Measurements from ENCODE around the gene DGAT2. TPM values are rescaled to one million over a fixed set of nuclear protein-coding genes. Genes with fewer than 3 reads are reported as not detected.
"Not testable (repeated sequence)": the region's sequence is repeated elsewhere in the genome, so short reads cannot be mapped to it uniquely, and the experiment has no call there.

Gene DGAT2
- polyA plus RNA-seq, 1 donor (not counting 4 experiments of a cell fraction or from before 2014, with no cell fraction given), result 1.8 TPM

GRCh38 chr11:75754933-75755332 is 13.6 kb upstream of the DGAT2 start:
- dilution Hi-C loops (cut with MboI; ENCODE audit: extremely low pct_ligation_motif_present, low sequenced_read_pairs); H3K9ac ChIP-seq (ENCODE audit: control insufficient read depth, extremely low read depth, insufficient read depth, low read length); H2AFZ ChIP-seq (ENCODE audit: control insufficient read depth, low read length); H3K4me1 ChIP-seq (ENCODE audit: control insufficient read depth, extremely low read depth, insufficient read depth, low read length); H3K27ac ChIP-seq (ENCODE audit: control insufficient read depth, insufficient read depth, low read length); H3K9me3 ChIP-seq (ENCODE audit: control insufficient read depth, low read depth, low read length); H3K4me3 ChIP-seq (ENCODE audit: control insufficient read depth in 2 of 3, extremely low read depth in 1 of 3, insufficient read depth in 2 of 3, low read depth in 1 of 3, low read length in 3 of 3); H3K9me1 ChIP-seq (ENCODE audit: control insufficient read depth, extremely low read depth, insufficient read depth, low read length); H3K79me2 ChIP-seq (ENCODE audit: control insufficient read depth, insufficient read depth, low read length); DNase-seq (ENCODE audit: low read depth, low spot score); H4K20me1 ChIP-seq (ENCODE audit: control insufficient read depth, extremely low read depth, insufficient read depth, low read length); FAIRE-seq; H3K36me3 ChIP-seq (ENCODE audit: control insufficient read depth in 2 of 2, extremely low read depth in 1 of 2, insufficient read depth in 2 of 2, low read length in 2 of 2); H3K4me2 ChIP-seq (ENCODE audit: control insufficient read depth, extremely low read depth, insufficient read depth, low read depth, low read length); H3K27me3 ChIP-seq (ENCODE audit: control insufficient read depth, extremely low read depth, insufficient read depth, low read length): not testable (repeated sequence)

DNA sequence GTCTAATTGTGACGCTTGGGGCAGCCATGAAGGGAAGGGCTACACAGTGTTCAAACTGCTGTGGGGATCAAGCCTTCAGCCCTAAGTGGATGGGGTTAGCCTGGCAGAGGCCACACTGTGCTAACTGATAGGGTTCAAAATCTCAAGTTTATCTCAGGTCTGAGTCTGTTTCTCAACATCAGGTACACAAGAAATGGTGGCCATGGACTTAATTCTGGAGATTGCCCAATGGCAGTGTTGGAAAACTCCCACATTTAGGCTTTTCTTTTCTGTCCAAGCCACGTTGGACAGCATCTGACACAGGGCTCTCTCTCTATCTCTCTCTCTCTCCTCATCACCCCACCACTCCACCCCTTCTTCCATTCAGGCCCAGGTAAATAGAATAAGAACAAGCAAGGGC is 10.9 kb upstream of the DGAT2 start:
- Histone ChIP-seq H3K4me1 (ENCODE audit: control insufficient read depth, extremely low read depth, insufficient read depth, low read length) (peaks cover 7% of the 10 kb centered on the region), H3K36me3 (ENCODE audit: control insufficient read depth in 2 of 2, extremely low read depth in 1 of 2, insufficient read depth in 2 of 2, low read length in 2 of 2) (no peaks in the 10 kb centered on the region), H3K27me3 (ENCODE audit: control insufficient read depth, extremely low read depth, insufficient read depth, low read length) (no peaks in the 10 kb centered on the region), H3K79me2 (ENCODE audit: control insufficient read depth, insufficient read depth, low read length) (no peaks in the 10 kb centered on the region), H3K9me1 (ENCODE audit: control insufficient read depth, extremely low read depth, insufficient read depth, low read length) (no peaks in the 10 kb centered on the region), H4K20me1 (ENCODE audit: control insufficient read depth, extremely low read depth, insufficient read depth, low read length) (no peaks in the 10 kb centered on the region), H3K27ac (ENCODE audit: control insufficient read depth, insufficient read depth, low read length) (no peak overlapping the region), H3K4me3 (ENCODE audit: control insufficient read depth in 2 of 3, extremely low read depth in 1 of 3, insufficient read depth in 2 of 3, low read depth in 1 of 3, low read length in 3 of 3) (no peak overlapping the region), H3K9me3 (ENCODE audit: control insufficient read depth, low read depth, low read length) (no peaks in the 10 kb centered on the region), H3K9ac (ENCODE audit: control insufficient read depth, extremely low read depth, insufficient read depth, low read length) (no peak overlapping the region), H3K4me2 (ENCODE audit: control insufficient read depth, extremely low read depth, insufficient read depth, low read depth, low read length) (no peak overlapping the region), H2AFZ (ENCODE audit: control insufficient read depth, low read length) (no peak overlapping the region)
- FAIRE-seq (no peak), DNase-seq (ENCODE audit: low read depth, low spot score) (no peak)
- no peak for TF ChIP-seq EZH2 (IDR thresholded peaks at IDR 0.05; ENCODE audit: low read length)
- TF ChIP-seq, protein P1, sequence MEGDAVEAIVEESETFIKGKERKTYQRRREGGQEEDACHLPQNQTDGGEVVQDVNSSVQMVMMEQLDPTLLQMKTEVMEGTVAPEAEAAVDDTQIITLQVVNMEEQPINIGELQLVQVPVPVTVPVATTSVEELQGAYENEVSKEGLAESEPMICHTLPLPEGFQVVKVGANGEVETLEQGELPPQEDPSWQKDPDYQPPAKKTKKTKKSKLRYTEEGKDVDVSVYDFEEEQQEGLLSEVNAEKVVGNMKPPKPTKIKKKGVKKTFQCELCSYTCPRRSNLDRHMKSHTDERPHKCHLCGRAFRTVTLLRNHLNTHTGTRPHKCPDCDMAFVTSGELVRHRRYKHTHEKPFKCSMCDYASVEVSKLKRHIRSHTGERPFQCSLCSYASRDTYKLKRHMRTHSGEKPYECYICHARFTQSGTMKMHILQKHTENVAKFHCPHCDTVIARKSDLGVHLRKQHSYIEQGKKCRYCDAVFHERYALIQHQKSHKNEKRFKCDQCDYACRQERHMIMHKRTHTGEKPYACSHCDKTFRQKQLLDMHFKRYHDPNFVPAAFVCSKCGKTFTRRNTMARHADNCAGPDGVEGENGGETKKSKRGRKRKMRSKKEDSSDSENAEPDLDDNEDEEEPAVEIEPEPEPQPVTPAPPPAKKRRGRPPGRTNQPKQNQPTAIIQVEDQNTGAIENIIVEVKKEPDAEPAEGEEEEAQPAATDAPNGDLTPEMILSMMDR (optimal IDR thresholded peaks at IDR 0.05 in 1 of 3, IDR thresholded peaks at IDR 0.05 in 1 of 3, conservative IDR thresholded peaks at IDR 0.05 in 1 of 3; ENCODE audit: extremely low read depth in 1 of 3, insufficient read depth in 2 of 3, low read length in 3 of 3), result no peak
- dilution Hi-C loops (cut with MboI; ENCODE audit: extremely low pct_ligation_motif_present, low sequenced_read_pairs), result no loop called here

- FAIRE-seq (no peak), DNase-seq (ENCODE audit: low read depth, low spot score) (no peak)
- peaks cover 7% of the 10 kb centered on the region for H3K4me1 ChIP-seq (ENCODE audit: control insufficient read depth, extremely low read depth, insufficient read depth, low read length)
- no peaks in the 10 kb centered on the region for H3K9me3 ChIP-seq (ENCODE audit: control insufficient read depth, low read depth, low read length)
- H3K27ac ChIP-seq (ENCODE audit: control insufficient read depth, insufficient read depth, low read length), result no peak overlapping the region
- no peaks in the 10 kb centered on the region for H3K9me1 ChIP-seq (ENCODE audit: control insufficient read depth, extremely low read depth, insufficient read depth, low read length)
- H4K20me1 ChIP-seq (ENCODE audit: control insufficient read depth, extremely low read depth, insufficient read depth, low read length), result no peaks in the 10 kb centered on the region
- no peaks in the 10 kb centered on the region for H3K79me2 ChIP-seq (ENCODE audit: control insufficient read depth, insufficient read depth, low read length)
- TF ChIP-seq EZH2 (IDR thresholded peaks at IDR 0.05; ENCODE audit: low read length), result no peak
- TF ChIP-seq, protein P1 (optimal IDR thresholded peaks at IDR 0.05 in 1 of 3, IDR thresholded peaks at IDR 0.05 in 1 of 3, conservative IDR thresholded peaks at IDR 0.05 in 1 of 3; ENCODE audit: extremely low read depth in 1 of 3, insufficient read depth in 2 of 3, low read length in 3 of 3), result no peak
- no peak overlapping the region for H3K4me3 ChIP-seq (ENCODE audit: control insufficient read depth in 2 of 3, extremely low read depth in 1 of 3, insufficient read depth in 2 of 3, low read depth in 1 of 3, low read length in 3 of 3)
- no peak overlapping the region for H2AFZ ChIP-seq (ENCODE audit: control insufficient read depth, low read length)
- H3K9ac ChIP-seq (ENCODE audit: control insufficient read depth, extremely low read depth, insufficient read depth, low read length), result no peak overlapping the region
- dilution Hi-C loops (cut with MboI; ENCODE audit: extremely low pct_ligation_motif_present, low sequenced_read_pairs), result no loop called here
- H3K36me3 ChIP-seq (ENCODE audit: control insufficient read depth in 2 of 2, extremely low read depth in 1 of 2, insufficient read depth in 2 of 2, low read length in 2 of 2), result no peaks in the 10 kb centered on the region
- no peaks in the 10 kb centered on the region for H3K27me3 ChIP-seq (ENCODE audit: control insufficient read depth, extremely low read depth, insufficient read depth, low read length)
- H3K4me2 ChIP-seq (ENCODE audit: control insufficient read depth, extremely low read depth, insufficient read depth, low read depth, low read length), result no peak overlapping the region
Measured at GRCh38 chr11:75759832-75760231, 8.7 kb upstream of the DGAT2 start.
